Fibroblast of skin of back (primary cell): ENCODE data around the gene ROPN1B.

Experiments used
- DNase-seq: peaks from one replicate; pipeline ENCODE4 v3.0.0-alpha.2; 2013

Gene ROPN1B

GRCh38 chr3:126031981-126032471 lies 63.0 kb downstream of the ROPN1B start:
- no peak for DNase-seq
